GM18499 (cell line): Measurements from ENCODE around the gene CLCA2.

Source experiments
- ATAC-seq: cut with Tn5 transposase; IDR thresholded peaks from one replicate; pipeline ENCODE4 v1.9.1; 2021; ENCODE audit warnings: moderate number of reproducible peaks; ENCODE audit not compliant: insufficient read depth, unreplicated experiment

CLCA2 gene, protein sequence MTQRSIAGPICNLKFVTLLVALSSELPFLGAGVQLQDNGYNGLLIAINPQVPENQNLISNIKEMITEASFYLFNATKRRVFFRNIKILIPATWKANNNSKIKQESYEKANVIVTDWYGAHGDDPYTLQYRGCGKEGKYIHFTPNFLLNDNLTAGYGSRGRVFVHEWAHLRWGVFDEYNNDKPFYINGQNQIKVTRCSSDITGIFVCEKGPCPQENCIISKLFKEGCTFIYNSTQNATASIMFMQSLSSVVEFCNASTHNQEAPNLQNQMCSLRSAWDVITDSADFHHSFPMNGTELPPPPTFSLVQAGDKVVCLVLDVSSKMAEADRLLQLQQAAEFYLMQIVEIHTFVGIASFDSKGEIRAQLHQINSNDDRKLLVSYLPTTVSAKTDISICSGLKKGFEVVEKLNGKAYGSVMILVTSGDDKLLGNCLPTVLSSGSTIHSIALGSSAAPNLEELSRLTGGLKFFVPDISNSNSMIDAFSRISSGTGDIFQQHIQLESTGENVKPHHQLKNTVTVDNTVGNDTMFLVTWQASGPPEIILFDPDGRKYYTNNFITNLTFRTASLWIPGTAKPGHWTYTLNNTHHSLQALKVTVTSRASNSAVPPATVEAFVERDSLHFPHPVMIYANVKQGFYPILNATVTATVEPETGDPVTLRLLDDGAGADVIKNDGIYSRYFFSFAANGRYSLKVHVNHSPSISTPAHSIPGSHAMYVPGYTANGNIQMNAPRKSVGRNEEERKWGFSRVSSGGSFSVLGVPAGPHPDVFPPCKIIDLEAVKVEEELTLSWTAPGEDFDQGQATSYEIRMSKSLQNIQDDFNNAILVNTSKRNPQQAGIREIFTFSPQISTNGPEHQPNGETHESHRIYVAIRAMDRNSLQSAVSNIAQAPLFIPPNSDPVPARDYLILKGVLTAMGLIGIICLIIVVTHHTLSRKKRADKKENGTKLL

DNA sequence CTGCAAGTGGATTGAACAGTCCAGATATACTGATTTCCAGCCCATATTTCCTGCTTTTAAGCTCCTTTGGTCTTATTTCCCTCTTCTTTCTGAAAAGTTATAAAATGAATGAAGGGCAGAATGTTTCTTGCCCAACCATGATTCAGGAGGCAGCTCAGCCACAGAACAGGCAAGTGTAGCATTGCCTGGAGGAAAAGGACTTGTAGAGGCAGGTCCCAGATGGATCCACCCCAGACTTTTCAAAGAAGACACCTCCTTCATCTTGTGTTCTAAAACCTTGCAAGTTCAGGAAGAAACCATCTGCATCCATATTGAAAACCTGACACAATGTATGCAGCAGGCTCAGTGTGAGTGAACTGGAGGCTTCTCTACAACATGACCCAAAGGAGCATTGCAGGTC is at the start of gene CLCA2:
Gene CLCA2, plus strand, starts transcription at position 299 of the 400 bp plus-strand sequence. Its CDS starts 77 bp downstream, at position 376.
- ATAC-seq = no peak

DNA sequence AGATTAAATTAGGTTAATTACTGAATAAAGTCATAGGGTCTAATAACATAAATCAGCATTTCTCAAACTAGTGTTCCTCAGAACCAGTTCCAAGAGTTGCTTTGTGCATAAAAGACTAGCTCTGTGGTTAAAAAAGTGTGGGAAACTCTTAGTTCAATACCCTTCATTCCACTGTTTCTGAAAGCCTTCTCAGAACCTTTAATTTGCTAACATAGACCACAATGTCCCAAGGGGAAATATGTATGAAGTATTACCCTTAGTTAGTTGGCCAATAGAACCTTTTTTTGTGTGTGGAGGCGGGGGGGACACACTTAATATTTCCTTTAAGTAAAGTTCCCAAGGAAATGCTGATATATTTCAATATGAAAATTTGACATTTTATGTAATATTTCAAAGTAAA is 48.3 kb upstream of the CLCA2 start:
- no peak for ATAC-seq

DNA sequence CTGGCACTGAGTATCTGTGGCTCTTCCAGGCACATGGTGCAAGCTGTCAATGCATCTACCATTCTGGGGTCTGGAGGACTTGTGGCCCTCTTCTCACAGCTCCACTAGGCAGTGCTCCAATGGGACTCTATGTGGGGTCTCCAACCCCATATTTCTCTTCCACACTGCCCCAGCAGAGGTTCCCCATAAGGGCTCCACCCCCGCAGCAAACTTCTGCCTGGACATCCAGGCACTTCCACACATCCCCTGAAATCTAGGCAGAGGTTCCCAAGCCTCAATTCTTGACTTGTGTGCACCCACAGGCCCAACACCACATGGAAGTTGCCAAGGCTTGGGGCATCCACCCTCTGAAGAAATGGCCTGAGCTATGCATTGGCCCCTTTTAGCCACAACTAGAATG is 46.6 kb upstream of the CLCA2 start:
- no peak for ATAC-seq

DNA sequence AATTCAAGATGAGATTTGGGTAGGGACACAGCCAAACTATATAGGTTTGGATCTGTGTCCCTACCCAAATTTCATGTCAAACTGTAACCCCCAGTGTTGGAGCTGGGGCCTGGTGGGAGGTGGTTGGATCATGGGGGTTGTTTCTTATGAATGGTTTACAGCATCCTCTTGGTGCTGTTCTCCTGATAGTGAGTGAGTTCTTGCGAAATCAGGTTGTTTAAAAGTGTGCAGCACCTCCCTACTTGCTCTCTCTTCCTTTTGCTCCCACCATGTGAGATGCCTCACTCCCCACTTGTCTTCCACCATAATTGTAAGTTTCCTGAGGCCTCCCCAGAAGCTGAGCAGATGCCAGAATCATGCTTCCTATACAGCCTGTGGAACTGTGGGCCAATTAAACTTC is 45.2 kb upstream of the CLCA2 start:
- no peak for ATAC-seq

DNA sequence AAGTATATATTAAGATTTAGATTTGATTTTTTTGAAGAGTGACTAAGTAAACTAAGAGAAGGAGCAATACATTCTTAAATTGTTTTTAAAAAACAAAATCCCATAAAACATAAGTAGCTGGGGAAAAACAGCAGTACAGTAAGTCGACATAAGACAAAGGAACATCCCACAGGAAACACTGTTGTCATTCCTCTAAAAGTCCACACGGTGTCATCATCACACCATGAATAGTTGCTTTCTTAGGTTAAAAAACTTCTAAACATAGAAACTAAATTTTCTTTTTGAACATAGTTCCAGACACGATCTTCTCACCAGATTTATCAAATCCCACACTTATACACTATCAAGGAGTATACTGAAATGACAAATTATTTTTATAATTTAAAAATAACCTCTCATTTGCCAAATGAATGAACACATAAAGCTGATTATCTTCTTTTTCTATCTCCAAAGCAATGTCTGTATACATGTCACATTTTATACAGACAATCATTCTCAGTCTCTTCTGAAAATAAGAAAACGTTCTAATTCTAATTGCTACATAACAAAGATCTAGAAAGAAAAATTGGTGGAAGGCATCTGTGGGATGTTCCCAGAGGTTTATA is 43.6 kb upstream of the CLCA2 start:
- no peak for ATAC-seq

DNA sequence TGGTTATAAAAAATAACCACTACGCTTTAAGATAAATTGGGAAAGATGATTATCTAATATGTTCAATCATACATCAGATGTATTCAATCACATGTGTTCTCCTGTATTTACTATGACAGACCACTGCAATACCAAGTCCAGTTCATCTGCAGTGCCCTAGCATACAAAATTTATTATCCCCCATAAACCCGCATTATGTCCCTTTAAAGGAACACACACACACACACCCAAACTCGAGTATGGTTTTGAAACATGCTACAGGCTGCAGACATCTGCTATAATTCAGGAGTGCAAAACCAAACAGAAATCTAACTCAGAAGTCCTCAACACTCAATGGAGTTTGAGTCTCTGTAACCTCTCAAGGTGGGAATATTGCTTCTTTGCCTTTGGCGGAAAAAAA is 42.7 kb upstream of the CLCA2 start:
- ATAC-seq = no peak

DNA sequence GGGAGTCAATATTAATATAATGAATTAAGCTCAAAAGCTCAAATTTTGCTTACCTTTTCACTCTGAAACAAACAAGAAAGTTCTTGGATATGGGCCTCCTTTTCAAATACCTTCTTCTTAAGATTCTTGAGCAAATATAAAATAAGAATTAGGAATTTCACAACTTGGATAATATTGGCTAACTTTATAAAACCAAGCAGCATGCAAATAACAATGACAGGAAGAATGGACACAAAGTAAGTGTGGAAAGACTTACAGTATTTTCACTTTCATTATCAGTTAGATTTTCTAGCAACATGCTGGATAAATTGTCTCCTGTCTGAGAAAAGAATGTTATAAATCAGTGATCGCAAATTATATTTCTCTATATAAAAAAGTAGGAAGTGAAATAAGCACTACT is 41.1 kb upstream of the CLCA2 start:
- no peak for ATAC-seq

DNA sequence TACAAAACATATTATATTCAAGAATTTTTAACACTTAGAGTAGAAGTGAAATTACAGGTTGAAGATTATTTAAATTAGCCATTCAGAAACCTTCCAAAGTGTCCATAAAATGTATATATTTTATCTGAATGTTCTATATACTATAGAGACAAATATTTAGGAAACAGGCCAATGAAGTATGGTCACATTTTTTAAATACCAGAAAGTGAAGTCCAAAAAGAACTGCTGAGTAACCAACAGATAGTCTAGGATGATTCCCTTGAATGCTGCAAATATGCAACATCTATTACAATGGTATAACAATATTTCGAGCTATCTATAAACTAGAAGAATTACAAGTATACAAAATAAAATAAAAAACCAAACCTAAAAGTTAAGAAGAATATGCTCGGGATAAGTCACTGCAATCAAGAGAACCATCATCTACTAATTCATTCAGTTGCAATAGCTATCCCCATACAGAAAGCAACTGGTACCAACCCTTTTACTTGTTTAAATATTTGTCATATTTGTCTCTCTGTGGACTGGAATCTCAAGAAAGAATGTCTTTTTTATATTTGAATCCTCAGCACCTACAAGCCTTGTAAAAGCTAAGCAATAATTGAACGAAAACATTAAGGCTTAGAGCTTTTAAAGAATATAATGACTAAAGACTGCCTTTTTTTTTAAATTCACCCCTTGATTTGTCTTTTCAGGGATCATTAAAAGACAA is 35.9 kb upstream of the CLCA2 start:
- ATAC-seq = no peak

DNA sequence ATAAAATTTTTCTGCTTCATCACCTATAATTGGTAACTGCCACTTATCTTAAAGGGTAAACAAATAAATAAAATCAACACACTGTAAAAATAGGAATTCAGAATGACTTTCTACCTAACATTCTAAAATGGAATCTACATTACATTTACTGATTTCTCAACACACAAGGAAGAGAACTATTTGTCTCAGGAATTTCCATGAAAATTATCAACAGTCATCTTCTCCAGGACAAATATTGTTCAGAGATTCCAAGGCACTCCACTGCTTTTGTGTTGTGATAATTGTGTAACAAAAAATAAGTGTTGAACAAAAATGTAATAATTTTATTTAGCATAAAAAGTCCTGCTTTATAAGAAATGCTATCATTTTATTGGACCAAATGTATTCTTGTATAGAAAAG is 35.2 kb upstream of the CLCA2 start:
- no peak for ATAC-seq

DNA sequence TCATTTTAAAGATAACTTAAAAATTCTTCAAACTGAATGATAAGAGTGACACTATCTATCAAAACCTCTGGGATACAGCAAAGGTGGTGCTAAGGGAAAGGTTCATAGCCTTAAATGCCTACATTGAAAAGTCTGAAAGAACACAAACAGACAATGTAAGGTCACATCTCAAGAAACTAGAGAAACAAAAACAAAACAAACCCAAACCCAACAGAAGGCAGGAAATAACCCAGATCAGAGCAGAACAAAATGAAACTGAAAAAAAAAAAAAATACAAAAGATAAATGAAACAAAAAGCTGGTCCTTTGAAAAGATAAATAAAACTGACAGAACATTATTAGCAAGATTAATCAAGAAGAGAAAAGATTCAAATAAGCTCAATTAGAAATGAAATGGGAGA is 34.7 kb upstream of the CLCA2 start:
- no peak for ATAC-seq

DNA sequence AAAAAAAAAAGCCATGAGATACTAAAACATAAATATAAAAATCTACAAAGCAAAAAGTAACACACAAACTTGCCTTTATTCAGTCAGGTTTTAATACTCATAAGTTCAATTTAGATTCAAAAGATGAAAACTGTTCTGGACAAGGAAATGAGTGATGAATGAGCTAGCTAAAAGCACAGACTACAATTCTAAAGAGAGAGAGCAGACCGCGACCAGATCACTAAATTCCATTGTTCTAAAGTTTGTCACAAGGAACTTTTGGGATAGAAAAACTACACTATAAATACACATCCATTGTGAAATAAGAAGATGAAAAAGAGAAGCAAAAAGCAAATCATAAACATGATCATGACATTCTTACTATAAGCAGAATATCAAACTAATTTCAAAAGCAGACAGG is 29.6 kb upstream of the CLCA2 start:
- ATAC-seq = no peak

DNA sequence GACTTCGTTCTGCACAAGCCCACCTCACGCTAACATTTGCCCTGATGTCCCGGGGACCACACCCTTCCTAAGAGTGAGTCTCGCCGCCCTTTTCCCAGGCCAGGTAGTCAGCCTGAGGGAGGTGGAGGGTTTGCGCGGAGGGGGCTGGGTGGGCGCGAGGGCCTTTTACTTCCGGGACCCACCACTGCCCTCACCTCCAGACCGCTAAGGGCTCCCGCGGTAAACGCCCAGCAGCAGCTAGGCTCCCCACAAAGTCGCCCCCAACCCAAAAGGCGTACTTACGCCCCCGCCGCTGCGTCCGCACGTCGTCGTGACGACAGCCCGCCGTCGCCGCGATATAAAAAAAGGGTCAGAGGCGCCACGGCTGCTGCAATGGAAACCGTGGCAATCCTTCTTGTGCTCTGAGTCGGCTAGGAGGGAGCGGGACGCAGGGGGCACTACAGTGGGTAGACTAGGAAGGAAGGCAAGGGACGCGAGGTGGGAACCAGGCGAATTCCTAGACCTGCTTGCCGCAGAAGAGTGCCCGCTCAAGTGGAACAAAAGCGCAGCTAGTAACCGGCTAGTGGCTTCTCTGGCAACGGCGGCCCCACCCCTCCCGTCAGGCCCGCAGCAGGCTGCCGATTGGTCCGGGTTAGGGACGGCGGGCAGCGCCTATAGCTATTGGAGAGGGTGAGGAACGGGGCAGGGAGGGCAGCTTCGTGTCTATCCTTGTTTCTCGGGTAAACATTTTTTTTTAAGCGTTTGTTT is 28.0 kb upstream of the CLCA2 start, which contains the start of gene ODF2L:
Gene ODF2L, minus strand, starts transcription at position 573 of the 747 bp plus-strand sequence. CDS start 9,296 bp downstream, outside the sequence.
- peak; percentile 96 for ATAC-seq

DNA sequence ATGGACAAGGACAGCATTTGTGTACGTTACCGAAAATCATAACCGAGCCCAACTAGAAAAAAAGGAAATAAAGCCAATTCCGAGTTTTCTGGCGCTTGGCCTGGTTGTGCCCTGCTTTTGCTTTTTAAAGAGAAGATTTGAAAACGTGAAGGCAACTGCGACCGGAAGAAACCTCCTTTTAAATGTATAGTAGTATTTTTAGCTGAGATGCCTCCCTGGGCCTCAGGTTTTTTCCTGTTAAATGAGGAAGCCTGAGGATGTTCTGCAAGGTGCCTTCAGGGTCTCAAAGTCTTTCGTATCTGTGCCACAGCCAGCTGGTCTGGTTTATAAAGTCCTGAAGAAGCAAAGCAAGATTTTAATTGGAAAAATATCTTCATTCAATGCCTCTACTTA is 27.5 kb upstream of the CLCA2 start:
- peak; percentile 24 for ATAC-seq

DNA sequence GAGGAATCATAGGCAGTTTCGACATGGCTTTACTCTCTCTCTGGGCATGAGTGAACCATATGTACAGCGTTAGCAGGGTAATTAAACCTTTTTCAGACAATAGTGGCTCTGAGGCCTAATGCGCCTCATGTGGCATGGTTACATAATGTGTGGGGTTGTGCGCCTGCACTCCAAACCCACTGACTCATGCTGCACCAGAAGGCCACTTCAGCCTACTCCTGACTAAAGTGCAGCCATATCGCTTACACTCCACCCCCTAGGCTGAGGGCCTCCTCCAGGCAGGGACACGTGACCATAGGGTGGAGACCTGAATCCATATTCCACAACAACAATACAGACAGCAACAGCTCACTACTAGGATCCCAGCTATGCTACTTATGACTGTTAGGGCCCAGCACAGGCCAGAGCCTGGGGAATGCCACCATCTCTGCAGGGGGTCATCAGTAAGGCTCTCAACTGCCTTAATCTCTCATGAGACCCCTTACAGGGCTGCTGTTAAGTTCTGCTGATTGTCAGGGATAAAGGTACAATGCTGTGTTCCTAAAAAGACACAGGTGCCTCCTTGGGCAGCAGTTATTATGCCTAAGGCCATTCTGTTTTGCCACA is 14.5 kb upstream of the CLCA2 start:
- no peak for ATAC-seq

DNA sequence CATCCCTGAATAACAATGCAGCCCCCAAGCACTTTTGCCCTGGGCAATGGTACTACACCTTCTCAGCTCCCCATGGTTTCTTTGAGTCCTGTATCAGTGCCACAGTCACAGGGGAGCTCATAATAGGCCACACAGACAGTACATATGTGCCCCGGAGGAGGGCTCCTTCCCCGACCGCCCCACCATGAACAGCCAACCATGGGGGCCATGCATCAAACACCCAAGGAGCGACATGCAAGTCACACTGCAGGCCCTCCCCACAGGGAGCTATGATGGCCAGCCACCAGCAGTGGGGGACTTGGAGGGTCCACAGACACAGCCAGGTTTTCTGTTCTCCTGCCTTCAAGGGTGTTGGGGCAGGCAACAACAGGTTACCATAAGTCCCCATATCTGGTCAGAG is 13.1 kb upstream of the CLCA2 start:
- no peak for ATAC-seq

DNA sequence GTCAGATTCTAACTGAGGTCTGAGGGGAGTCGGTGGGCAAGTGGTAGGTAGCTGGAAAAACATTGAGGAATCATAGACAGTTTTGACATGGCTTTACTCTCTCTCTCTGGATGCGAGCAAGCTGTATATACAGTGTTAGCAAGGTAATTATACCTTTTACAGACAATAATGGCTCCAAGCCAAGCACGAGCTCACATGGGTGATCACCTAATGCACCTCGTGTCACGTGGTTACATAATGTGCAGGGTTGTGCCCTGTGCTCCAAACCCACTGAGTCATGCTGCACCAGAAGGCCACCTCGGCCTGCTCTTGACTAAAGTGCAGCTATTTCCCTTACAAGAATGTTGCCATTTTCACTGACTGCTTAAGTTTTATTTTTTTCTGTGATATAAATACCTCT is 7.6 kb upstream of the CLCA2 start:
- ATAC-seq = no peak

DNA sequence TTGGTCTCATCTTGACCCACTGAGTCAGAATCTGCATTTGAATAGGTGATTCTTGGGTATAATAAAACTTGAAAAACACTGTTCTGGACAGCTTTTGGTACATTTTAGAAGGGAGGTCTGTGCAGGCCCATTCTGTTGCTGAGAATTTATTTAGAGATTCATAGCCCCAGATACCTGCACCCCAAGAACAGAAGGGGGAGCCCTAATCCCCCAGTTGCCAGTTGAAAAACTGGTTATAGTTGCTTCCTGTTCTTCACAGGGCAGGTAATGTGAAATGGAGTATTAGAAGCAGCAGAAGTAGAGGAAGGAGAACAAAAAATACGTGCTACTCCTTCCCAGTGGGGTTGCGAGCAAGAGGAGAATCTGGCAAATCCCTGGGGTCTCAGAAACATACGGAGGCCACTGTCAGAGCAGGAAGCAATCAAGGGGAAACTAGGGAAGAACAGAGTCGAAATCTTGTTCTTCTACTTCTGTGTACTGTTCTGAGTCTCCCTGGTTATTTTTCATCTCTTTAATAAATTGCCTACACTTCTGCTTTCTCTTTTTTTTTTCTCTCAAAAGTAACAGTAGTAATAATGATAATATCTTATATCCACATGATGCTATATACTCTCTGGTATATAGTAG is 4.6 kb upstream of the CLCA2 start:
- ATAC-seq = peak; percentile 59

DNA sequence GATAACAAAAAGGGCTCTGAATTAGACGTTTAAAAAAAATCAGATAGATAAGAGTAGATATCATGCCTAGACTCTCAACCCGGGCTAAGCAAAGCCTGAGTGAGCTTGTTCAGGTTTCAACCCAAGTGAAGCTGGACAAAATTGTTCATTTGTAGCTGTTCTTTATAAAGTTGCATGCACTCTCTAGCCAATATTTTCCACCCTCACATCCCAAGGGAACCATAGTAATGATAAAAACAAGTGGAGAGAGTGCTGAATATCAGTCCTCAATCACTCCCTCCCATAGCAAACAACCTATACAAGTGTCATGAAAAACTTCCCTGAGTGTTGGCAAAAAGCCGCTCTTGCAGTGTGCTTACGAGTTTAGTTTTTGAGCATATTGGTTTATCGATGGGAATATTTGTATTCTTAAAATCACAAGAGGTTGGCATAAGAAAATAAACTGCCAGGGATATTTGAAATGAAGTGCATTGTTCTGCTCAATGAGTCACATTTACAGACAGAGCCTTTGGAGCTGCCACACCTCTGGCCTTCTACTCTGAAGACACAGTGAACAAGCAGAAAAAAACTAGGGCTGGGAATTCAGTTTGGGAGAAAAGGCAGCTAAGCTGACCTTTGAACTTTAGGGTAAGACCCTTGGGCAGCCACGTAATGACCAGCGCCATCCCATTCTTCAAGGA is 2.2 kb upstream of the CLCA2 start:
- ATAC-seq = no peak
